ENCODE measurements around the gene GLUD2.
"Not testable (repeated sequence)": the region's sequence is repeated elsewhere in the genome, so short reads cannot be mapped to it uniquely, and the experiment has no call there.

GLUD2 gene

GRCh38 chrX:121047441-121048419 is at the start of gene GLUD2:
Gene GLUD2 (plus strand): TSS chrX:121047610. CDS start chrX:121047685, 75 bp downstream.
- DNase-seq (ENCODE audit: low spot score) = peak; percentile 26

- no peak for DNase-seq (ENCODE audit: low spot score)
These were observed 48.0 kb upstream of the GLUD2 start for GRCh38 chrX:120999413-120999812.

GRCh38 chrX:121000589-121000988 is 46.8 kb upstream of the GLUD2 start:
- no peak for DNase-seq (ENCODE audit: low spot score)

GRCh38 chrX:121008920-121009319 is 38.5 kb upstream of the GLUD2 start:
- no peak for DNase-seq (ENCODE audit: low spot score)

- DNase-seq (ENCODE audit: low spot score) = no peak
These were observed 37.6 kb upstream of the GLUD2 start for GRCh38 chrX:121009764-121010163.

- DNase-seq (ENCODE audit: low spot score) = no peak
These were observed 37.2 kb upstream of the GLUD2 start for GRCh38 chrX:121010218-121010617.

- DNase-seq (ENCODE audit: low spot score) = no peak
These were observed 36.2 kb upstream of the GLUD2 start for GRCh38 chrX:121011254-121011653.

- no peak for DNase-seq (ENCODE audit: low spot score)
These were observed 33.4 kb upstream of the GLUD2 start for GRCh38 chrX:121013897-121014455.

GRCh38 chrX:121014826-121015225 is 32.6 kb upstream of the GLUD2 start:
- no peak for DNase-seq (ENCODE audit: low spot score)

GRCh38 chrX:121028419-121028818 is 19.0 kb upstream of the GLUD2 start:
- no peak for DNase-seq (ENCODE audit: low spot score)

GRCh38 chrX:121030083-121030482 is 17.3 kb upstream of the GLUD2 start:
- no peak for DNase-seq (ENCODE audit: low spot score)

- no peak for DNase-seq (ENCODE audit: low spot score)
These were observed 14.9 kb upstream of the GLUD2 start for GRCh38 chrX:121032531-121032930.

GRCh38 chrX:121036137-121036536 is 11.3 kb upstream of the GLUD2 start:
- no peak for DNase-seq (ENCODE audit: low spot score)

GRCh38 chrX:121036951-121037350 is 10.5 kb upstream of the GLUD2 start:
- DNase-seq (ENCODE audit: low spot score) = no peak

GRCh38 chrX:121050781-121051180 is 3.4 kb downstream of the GLUD2 start:
- DNase-seq (ENCODE audit: low spot score) = no peak

- DNase-seq (ENCODE audit: low spot score) = no peak
These were observed 4.7 kb downstream of the GLUD2 start for GRCh38 chrX:121052122-121052521.

GRCh38 chrX:121062289-121062688 is 14.9 kb downstream of the GLUD2 start:
- no peak for DNase-seq (ENCODE audit: low spot score)

- no peak for DNase-seq (ENCODE audit: low spot score)
These were observed 17.2 kb downstream of the GLUD2 start for GRCh38 chrX:121064579-121064978.

GRCh38 chrX:121084247-121084646 is 36.8 kb downstream of the GLUD2 start:
- not testable (repeated sequence) for DNase-seq (ENCODE audit: low spot score)

GRCh38 chrX:121084903-121085611 is 37.6 kb downstream of the GLUD2 start:
- DNase-seq (ENCODE audit: low spot score) = no peak

- DNase-seq (ENCODE audit: low spot score) = no peak
These were observed 38.2 kb downstream of the GLUD2 start for GRCh38 chrX:121085612-121086010.

- DNase-seq (ENCODE audit: low spot score) = no peak
These were observed 45.6 kb downstream of the GLUD2 start for GRCh38 chrX:121093011-121093410.

Measured in kidney capillary endothelial cell (primary cell).